H1 (cell line): Measurements from ENCODE around the gene PRKCA. TPM values are rescaled to one million over a fixed set of nuclear protein-coding genes. Genes with fewer than 3 reads are reported as not detected.

Source experiments
- HDAC2 ChIP-seq, 2 experiments: fragments of 300-600 bp in 1 of 2; sonication (generic) in 1 of 2; IDR thresholded peaks; 2 replicates each; pipeline ENCODE4 v1.6.1; 2011 to 2012; ENCODE audit warnings: low read depth in 2 of 2, low read length in 2 of 2, mild to moderate bottlenecking in 2 of 2, moderate library complexity in 2 of 2, borderline replicate concordance in 1 of 2, inconsistent platforms in 1 of 2
- KDM4A ChIP-seq: IDR thresholded peaks from one replicate; pipeline ENCODE4 v1.7.1; 2012; ENCODE audit warnings: low read depth, mild to moderate bottlenecking, moderate library complexity, low read length, inconsistent platforms; ENCODE audit not compliant: severe bottlenecking
- RBBP5 ChIP-seq: IDR thresholded peaks from 2 replicates; pipeline ENCODE4 v1.7.1; 2012; ENCODE audit warnings: low read depth, mild to moderate bottlenecking, inconsistent platforms, low read length, moderate library complexity, borderline replicate concordance
- polyA plus RNA-seq, 7 experiments: library from polyadenylated mRNA; depleted of rRNA in 3 of 7; stranded (reverse) in 5 of 7; unstranded in 2 of 7; fragments of >200 nt in 5 of 7; fragments of 200-250 nt in 2 of 7; gene quantifications; 1 replicate in 5 of 7; 2 replicates in 1 of 7; 4 replicates in 1 of 7; pipeline versions ENCODE4 v1.2.1 to v1.2.3, GENCODE V29; 2011 to 2013; ENCODE audit warnings: missing spikeins in 2 of 7, mixed read lengths in 2 of 7
- total RNA-seq: library from RNA; stranded (reverse); fragmentation: NEBNext Ultra II Directional; extraction: Animal tissue kit (Norgen Biotek cat#: 25700); gene quantifications from 2 replicates; pipeline ENCODE4 v1.2.1, GENCODE V29; 2021
- TF ChIP-seq, protein P1 (sequence below), 3 experiments: IDR thresholded peaks; 1 replicate in 2 of 3; 2 replicates in 1 of 3; pipeline versions ENCODE4 v1.5.1 to v1.6.1; 2011; ENCODE audit warnings: low read length in 3 of 3, mild to moderate bottlenecking in 3 of 3, inconsistent platforms in 2 of 3, low read depth in 1 of 3, moderate library complexity in 1 of 3; ENCODE audit not compliant: insufficient read depth in 1 of 3; ENCODE audit errors: control extremely low read depth in 1 of 3
- TF ChIP-seq, protein P2 (sequence below): IDR thresholded peaks from 2 replicates; pipeline ENCODE4 v1.6.1; 2012; ENCODE audit warnings: inconsistent platforms

Gene PRKCA
- total and polyA plus RNA-seq, 2 of the 8 experiments (the other 6 are each of a cell fraction or from before 2014, with no cell fraction given) = 5.8 to 17.8 TPM

DNA sequence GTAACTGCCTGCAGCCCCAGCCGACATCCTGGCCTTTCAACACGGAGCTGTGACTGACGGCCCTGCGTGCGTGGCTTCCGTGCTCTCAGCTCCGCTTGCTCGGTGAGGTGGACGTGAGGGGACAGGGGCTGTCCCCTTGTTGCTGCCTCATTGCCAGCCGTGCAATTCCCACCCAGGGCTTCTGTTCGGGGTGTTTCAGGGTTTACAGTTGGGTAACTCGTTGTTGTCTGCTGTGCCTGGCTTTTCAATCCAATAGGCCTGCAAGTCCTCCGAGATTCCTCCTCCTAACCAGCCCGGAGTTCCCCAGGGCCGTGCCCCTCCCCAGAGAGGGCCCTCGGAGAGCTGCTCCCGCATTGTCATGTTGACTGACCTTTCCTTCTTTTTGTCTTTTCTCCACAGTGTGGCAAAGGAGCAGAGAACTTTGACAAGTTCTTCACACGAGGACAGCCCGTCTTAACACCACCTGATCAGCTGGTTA, 501.1 kb downstream of the PRKCA start (continued):
- TF ChIP-seq, protein P1, sequence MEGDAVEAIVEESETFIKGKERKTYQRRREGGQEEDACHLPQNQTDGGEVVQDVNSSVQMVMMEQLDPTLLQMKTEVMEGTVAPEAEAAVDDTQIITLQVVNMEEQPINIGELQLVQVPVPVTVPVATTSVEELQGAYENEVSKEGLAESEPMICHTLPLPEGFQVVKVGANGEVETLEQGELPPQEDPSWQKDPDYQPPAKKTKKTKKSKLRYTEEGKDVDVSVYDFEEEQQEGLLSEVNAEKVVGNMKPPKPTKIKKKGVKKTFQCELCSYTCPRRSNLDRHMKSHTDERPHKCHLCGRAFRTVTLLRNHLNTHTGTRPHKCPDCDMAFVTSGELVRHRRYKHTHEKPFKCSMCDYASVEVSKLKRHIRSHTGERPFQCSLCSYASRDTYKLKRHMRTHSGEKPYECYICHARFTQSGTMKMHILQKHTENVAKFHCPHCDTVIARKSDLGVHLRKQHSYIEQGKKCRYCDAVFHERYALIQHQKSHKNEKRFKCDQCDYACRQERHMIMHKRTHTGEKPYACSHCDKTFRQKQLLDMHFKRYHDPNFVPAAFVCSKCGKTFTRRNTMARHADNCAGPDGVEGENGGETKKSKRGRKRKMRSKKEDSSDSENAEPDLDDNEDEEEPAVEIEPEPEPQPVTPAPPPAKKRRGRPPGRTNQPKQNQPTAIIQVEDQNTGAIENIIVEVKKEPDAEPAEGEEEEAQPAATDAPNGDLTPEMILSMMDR (IDR thresholded peaks at IDR 0.05; ENCODE audit: control extremely low read depth in 1 of 3, insufficient read depth in 1 of 3, low read depth in 1 of 3, low read length in 3 of 3) = no peak
- TF ChIP-seq RBBP5 = 0 out of 2 replicates have a peak, but pooled peaks have one; percentile 46
- TF ChIP-seq KDM4A = no peak
- no peak for TF ChIP-seq HDAC2 (IDR thresholded peaks at IDR 0.05; ENCODE audit: borderline replicate concordance in 1 of 2, low read depth in 2 of 2, low read length in 2 of 2)
- TF ChIP-seq, protein P2, sequence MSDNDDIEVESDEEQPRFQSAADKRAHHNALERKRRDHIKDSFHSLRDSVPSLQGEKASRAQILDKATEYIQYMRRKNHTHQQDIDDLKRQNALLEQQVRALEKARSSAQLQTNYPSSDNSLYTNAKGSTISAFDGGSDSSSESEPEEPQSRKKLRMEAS = peak; percentile 68
- TF ChIP-seq, all 59 proteins: peak for 5
